GM12875 (cell line): ENCODE measurements around the gene CSF2.

ENCODE experiments used
- H3K4me3 ChIP-seq: one replicate; pipeline ENCODE4 v1.5.1; 2011; ENCODE audit warnings: low read depth, low read length, control low read depth
- TF ChIP-seq, protein P1 (sequence below): IDR thresholded peaks from 2 replicates; pipeline ENCODE4 v1.5.1; 2011; ENCODE audit warnings: low read depth, mild to moderate bottlenecking, control low read depth, inconsistent platforms, low read length, moderate library complexity, borderline replicate concordance; ENCODE audit not compliant: insufficient read depth

Gene CSF2

DNA sequence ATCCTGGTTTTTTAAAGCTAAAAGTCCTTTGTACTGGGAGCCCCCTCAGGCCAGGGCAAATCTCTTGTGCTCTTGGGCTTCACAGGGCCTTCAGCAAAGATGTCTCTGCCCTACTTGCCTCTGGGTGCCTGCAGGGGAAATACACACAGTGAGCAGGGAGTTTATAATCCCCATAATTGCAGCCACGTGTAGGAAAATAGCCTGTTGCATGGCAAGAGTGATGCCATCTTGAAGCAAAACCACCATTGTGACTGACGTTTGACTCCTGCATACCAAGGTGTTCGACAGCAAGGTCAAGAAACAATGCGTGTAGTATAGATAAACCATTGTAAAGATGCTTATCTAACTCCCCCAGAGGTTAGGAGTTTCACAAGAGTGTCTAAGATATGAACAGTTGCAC is 24.5 kb upstream of the CSF2 start:
- H3K4me3 ChIP-seq, result no peak overlapping the region
- TF ChIP-seq, protein P1, sequence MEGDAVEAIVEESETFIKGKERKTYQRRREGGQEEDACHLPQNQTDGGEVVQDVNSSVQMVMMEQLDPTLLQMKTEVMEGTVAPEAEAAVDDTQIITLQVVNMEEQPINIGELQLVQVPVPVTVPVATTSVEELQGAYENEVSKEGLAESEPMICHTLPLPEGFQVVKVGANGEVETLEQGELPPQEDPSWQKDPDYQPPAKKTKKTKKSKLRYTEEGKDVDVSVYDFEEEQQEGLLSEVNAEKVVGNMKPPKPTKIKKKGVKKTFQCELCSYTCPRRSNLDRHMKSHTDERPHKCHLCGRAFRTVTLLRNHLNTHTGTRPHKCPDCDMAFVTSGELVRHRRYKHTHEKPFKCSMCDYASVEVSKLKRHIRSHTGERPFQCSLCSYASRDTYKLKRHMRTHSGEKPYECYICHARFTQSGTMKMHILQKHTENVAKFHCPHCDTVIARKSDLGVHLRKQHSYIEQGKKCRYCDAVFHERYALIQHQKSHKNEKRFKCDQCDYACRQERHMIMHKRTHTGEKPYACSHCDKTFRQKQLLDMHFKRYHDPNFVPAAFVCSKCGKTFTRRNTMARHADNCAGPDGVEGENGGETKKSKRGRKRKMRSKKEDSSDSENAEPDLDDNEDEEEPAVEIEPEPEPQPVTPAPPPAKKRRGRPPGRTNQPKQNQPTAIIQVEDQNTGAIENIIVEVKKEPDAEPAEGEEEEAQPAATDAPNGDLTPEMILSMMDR, result no peak

DNA sequence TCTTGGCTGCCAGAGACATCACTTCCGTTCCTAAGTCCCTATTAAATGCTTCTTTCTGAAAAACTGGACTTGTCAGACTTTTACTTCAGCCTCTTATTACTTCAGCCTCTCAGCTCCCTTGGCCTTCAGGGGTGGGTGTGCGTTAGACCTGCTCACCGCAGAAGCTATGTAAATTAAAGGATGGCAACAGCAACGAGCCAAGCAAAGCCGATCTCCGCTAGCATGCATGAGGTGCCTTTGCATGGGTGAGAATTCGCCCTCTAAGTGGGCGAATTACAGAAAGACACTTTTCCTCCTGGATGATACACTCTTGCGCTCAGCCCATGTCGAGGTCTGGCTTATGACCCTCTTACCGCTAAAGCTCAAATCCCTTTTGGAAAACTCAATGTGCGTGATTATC is 24.0 kb upstream of the CSF2 start:
- TF ChIP-seq, protein P1, result no peak

DNA sequence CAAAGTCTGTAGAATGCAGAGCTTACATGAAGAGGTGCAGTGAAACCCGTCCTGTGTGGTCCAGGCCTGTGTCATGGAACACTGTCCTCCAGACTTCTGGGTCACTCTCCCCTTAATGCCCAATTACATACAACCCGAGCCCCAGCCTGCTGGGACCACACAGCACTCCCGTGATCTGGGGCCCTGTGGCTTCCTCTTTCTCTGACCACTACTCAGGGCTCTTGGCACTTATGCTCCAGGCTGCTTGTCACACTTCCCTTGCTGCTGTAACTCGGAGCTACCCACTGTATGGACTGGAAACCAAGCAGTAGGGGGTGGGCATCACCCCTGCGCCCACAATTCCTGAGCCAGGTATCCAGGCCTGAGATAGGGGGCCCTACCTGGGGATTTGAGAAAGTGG is 23.5 kb upstream of the CSF2 start:
- TF ChIP-seq, protein P1, result no peak
- H3K4me3 ChIP-seq, result no peak overlapping the region

More for the DNA sequence above, 24.0 kb upstream of the CSF2 start:
- no peak overlapping the region for H3K4me3 ChIP-seq

DNA sequence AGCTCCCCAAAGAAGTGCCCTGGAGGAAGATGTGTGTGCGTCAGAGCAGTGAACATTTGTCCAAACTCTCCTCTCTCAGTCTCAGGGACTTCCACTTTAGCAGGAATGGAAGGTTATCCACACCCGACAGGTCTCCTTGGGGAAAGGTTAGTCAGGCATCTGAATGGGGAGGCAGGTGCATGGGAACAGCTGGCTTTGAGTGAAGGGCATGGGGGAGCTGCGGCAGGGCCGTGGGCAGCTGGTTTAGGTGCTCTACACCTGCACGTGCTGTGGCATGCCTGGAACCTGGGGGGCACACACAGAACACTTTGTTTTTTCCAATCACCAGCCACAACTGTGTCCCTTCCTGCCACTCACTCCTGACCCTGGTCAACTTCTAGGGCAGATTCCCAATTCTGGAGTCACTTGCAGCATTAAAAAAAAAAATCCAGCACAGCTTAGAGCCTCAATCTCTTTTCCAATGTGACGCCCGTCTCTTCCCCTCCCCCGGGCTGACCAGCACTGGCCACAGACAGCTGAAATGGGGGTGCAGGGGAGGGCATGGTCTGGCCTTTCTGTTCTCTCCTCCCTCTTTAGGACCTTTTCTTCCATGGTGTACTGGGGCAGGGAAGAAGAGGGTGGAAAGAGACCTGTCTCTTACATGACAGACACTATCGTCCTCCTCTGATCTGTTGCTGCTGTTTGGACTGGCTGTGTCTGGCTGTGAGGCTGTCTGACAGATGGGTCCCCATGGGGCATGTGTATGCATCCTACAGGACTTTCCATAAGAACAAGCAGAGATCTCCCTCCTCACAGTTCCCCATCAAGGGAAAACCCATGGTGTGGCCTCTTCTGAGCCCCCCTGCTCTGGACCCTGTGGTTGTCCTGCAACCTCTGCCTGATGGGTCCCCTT is 22.7 kb upstream of the CSF2 start:
- H3K4me3 ChIP-seq, result no peak overlapping the region
- TF ChIP-seq, protein P1, result no peak

DNA sequence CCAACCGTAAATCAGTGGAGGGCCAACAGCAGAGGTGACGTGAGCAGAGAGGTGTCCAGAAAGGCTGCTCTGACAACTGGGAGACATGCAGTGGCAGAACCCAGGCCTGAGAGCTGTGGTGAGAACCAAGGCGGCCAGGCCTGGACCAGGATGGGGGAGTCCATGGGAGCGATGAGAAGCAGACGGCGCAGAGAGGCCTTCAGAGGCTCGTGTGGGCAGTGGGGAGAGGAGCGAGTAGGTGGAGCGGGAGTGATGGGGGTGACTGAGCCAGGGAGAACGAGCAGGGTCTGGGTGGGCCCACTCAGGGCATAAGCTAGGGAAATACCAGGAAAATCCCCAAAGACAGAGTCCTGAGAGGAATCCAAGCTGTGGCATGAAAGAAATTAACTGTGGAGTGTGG is 21.1 kb upstream of the CSF2 start:
- TF ChIP-seq, protein P1, result no peak
- no peak overlapping the region for H3K4me3 ChIP-seq

DNA sequence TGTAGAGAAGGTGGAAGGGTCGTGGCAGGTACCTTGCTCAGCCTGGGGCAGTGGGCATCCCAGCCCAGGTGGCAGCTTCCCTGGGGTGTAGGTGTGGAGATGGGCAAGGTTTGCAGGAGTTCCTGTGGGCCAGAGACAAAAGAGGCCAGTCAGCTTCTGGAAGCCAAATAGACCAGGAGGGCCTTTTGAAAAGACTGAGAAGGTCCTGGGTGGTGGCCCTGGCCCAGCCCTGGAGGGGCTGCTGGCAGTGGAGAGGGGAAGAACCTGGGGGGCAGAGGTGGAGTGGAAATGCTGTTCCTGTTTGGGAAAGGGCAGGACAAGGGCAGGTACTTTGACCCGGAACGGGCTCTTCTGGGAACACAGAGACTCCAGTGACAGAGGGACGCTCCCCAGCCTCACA is 20.1 kb upstream of the CSF2 start:
- TF ChIP-seq, protein P1, result no peak
- no peak overlapping the region for H3K4me3 ChIP-seq

DNA sequence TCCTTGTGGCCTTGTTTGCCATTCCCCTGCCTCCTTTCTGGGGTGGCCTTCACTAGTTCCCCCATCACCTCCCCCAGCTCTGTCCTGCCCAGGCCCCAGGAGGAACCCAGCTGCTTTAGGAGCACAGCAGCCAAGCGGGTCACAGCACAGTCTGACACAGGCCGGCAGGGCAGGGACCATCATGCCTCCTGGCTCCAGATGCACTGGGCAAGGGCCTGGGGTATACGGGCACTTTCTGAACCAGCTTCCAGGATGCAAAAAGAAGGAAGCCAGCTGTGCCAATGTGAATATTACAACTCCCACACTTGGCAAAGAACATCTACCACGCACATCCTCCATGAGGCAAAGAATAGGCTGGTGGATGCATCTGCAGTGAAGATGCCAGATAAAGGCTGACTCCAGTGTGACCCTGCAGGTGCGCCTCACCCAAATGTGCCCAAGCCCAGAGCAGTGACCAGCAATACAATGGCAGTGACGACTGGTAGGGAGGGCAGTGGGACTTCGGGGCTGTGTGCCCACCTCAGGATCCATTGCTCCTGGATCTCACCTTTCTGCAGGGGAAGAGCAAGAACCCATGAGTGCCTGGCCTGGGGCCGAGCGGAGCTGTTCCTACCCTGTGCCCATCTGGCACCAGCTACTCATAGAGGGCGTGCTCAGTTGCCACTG is 19.4 kb upstream of the CSF2 start:
- TF ChIP-seq, protein P1, result no peak
- no peak overlapping the region for H3K4me3 ChIP-seq
